UCSD-AML1 (cell line): Measurements from ENCODE around the gene C21orf58.

Experiments used
- DNase-seq: peaks from one replicate; lab custom pipeline; 2025; ENCODE audit not compliant: unreplicated experiment; lab: John Stamatoyannopoulos, UW

The C21orf58 gene

DNA sequence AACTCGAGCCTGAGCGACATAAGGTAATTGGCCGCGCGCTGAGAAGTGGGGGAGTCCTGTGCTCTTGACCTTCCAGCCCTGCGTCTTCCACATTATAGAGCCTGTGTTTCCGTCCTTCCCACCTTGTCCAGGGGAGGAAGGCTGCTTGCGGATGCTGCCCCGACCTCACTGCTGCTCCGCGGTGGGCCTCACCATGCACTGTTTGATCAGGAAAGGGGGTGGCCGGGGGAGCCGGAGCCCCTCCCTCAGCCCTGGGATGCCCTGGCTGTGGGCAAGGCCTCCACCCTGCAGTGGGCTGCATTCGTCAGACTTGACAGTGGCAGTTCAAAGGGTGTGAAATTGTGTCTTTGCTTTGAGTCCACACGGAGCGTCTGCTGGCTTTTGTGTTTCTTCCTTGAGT is 30.4 kb upstream of the C21orf58 start:
- DNase-seq, result no peak

DNA sequence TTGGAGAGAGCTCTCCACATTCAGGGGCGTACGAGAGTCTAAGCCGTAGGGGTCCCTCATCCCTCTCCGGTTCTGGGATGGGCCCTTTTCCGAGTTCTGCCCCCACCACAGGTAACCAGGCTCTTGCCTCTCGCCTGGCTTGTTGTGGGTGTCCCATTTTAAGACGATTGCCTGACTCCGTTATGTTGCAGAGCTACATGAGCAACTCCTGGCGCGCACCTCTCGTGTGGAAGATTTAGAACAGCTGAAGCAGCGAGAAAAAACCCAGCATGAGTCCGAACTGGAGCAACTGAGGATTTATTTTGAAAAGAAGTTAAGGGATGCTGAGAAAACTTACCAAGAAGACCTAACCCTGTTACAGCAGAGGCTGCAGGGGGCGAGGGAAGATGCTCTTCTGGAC is 29.2 kb upstream of the C21orf58 start:
- no peak for DNase-seq

DNA sequence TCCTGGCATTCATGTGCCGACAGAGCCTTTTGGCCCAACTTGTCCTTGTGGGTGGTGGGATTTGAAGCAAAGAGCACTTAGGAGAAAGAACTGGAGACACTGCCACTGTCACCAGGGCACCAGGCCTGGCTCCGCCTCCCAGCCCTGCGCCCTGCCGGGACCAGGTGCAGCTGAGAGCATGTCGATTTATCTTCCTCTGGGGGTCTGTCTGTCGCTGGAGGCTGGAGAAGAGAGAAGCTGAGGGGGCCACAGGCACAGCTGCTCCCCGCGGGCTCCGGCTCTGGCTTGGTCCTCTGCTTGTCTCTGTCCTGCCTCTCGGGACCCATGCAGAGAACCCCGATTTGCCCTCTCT is 28.5 kb upstream of the C21orf58 start:
- no peak for DNase-seq

DNA sequence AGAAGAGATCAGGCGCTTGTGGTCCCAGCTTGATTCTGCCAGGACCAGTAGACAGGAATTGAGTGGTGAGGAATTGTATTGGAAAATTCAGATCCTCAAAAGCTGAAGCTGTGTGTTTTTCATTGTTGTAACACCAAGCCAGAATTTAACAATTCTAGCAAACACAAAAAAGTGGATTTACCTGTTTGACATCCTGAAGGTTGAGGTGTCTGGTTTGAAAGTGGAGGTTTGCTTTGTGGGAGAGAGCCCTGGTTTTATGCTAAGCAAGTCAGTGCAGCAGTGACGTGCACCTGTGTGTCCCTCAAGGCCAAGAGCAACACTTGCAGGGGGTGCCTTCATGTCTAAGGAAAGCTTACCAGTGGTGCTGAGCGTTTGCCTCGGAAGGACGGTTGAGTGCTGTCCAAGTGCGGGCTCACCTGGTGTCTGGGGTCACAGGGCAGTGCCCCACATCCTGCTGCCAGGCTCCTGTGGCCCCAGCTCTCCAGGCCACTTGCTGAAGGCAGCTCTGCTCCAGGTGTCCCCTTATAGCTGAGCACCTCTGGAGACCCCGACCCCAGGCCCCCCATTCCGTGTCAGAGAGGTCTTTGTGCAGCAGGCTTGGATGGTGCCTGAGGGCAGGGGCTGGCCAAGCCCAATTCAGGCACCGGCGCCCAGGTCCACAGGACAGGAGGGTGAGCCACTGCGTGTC is 27.9 kb upstream of the C21orf58 start:
- DNase-seq, result no peak

DNA sequence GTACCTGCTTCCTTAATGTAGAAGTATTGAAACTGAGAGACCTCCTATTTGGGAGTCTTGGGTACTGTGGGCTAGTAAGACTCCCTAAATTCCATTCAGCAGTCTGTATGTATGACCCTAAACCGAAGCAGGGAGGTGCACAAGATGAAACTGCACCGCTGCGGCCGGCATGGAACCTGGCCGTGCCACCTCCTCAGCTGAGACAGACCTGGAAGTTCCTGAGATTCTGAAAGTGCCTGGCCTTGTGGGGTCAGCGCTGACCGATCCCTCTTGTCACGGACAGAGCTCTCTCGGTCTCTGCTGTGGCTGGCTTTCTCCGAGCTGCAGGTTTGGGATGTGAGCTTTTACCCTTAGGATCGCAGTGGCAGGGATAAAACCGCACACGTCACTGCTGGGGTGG is 27.3 kb upstream of the C21orf58 start:
- DNase-seq, result no peak

DNA sequence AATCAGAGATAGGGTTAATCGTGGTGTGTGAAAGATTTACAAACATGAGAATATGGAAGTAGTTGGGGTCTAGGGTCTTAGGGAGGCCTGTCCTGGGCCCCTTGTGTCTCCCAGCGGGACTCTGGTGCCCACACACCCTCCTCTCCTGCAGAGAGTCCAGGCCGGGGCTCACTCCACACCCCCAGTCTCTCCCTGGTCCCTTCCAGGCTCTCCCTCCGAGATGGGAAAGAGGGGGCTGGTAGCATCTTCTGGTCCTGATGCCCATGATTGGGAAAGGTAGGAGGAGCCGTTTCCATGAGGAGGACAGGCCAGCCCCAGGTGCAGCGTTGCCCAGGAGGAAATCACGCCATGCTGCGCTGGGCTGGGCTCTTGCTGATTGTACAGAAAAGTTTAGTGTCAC is 26.9 kb upstream of the C21orf58 start:
- no peak for DNase-seq

DNA sequence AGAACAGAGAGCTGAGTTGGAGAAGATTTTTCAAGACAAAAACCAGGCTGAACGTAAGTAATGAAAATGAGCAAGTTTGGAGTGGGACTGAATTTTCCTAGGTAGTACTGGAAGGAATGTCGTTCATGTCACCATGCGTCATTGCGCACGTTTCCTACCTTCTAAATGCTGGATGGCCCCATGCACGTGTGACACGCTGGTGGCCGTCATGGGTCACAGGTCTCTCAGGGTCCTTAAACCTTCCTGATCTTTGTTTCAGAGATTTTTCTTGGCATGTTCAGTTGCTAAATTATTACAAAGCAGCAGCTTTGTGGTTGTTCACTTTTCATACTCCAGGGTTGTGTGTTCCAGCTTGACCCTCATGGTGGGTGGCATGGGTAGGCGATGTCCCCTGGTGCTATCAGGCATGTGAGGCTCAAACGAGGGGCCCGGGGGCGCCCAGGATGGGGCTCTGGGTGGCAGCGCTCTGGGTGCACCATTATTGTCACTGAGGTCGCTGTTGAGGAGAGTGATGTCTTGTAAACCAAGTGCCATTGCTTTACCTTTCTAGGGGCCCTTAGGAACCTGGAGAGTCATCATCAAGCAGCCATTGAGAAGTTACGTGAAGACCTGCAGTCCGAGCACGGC is 25.6 kb upstream of the C21orf58 start:
- DNase-seq, result no peak

DNA sequence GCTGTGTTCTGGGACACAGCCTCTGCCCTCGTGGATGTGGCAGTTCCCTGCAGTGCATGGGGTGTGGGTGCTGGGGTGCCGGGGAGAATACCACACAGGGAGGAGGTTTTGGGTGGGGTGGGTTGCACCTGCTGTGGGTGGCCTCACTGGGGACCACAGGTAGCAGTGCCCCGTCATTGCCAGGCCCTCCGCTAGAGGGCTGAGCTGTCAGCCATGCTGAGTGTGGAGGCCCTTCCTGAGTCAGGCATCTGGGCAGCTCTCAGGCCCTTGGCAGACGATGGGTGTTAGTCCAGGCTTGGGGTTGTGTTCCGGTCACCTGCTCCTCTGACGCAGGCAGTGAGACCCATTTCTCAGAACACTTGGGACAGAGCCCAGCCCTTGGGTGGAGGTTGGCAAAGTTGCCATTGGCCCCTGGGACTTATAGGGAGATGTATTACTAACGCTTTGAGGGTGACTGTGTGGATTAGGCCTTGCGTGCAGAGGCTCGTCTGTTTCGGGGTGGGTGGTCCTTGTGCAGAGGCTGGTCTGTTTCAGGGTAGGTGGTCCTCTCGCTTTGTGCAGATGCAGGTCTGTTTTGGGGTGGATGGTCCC is 24.2 kb upstream of the C21orf58 start:
- no peak for DNase-seq

DNA sequence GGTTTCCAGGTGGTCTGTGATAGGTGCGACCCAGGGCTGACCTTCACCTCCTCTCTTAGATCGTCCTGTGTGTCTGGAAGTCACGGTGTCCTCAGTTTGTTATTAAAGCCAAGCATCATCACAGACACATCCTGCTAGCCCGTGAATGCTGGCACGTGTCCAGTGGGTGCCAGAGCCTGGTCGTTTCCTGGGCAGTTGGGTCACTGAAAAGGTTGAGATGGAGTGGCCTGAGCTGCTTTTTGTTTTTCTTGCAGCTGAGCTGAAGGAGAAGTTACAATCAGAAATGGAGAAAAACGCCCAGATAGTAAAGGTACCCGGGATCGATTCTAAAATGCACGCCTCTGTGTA is 23.5 kb upstream of the C21orf58 start:
- no peak for DNase-seq

DNA sequence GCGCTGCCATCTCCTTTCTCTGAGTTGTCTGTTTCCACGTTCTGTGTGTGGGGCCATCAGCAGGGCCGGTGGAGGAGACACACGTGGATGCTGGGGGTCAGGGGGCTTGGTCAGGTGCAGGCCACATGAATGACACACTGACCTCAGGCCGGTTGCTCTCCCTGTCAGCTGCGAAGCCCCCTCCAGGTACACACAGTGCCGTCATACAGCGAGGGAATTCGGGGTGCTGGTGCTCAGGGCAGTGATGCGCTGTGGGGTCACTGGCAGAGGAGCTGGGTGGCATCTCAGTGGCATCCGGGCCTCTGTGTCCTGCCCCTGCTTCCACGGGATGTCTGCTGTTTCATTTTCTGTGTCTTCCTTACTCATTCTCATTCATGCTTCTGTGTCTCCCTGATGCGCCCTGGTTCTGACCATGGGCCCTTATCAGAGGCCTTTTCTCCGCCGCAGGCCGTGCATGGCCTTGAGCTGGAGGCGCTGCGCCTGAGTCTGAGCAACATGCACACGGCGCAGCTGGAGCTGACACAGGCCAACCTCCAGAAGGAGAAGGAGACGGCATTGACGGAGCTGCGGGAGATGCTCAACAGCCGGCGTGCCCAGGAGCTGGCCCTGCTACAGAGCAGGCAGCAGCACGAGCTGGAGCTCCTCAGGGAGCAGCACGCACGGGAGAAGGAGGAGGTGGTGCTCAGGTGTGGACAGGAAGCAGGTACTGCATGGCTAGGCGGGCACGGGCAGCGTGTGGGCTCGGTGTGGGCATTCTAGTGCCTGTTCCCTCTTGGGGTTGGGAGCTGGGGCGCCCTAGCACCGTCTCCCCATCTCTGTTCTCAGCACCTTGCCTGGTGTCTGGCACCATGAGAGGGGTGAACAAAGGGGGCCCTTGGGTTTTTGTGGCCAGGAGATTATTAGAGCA is 22.9 kb upstream of the C21orf58 start:
- no peak for DNase-seq

DNA sequence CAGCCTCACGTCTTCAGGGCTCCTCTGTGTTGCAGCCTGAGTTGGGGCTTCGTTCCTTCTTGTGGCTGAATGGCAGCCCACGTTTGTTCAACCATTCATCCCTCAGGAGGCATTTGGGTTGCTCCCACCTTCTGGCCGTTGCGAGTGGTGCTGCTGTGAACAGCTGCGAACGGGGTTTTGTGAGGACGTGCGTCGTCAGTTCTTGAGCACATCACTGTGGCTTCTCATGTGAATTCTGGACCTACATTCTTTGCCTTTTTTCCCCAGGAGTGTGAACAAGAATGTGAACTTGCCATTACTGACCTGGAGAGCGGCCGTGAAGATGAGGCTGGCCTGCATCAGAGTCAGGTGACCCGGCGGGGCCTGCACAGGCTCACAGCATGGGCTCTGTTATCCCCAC is 22.2 kb upstream of the C21orf58 start:
- no peak for DNase-seq

DNA sequence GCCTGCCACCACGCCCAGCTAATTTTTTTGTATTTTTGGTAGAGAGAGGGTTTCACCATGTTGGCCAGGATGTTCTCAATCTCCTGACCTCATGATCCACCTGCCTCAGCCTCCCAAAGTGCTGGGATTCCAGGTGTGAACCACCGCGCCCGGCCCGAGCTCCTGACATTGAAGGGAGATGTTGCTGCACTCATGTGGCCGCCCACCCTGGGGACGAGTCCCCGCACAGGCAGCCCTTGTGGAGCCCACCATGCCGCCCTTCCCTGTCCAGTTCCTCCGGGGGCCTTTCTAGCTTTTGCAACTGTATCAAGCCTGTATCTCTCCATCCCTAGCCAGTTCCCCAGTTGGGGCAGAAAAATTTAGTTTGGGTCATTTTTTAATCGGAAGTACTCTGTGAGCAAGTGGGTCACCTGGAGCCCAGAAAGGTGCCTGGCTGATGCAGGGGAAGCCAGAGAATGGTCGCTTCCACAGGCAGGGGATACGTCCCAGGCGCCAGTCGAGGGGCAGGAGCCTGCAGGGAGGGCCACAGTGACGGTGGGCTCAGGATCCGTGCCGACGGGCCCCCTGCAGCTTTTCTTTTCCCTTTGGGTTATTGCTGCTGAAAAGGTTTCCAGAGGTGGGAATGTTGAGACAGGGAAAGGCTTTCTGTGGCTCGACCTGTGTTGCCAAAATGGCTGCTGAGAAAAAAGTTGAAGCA is 20.7 kb upstream of the C21orf58 start:
- no peak for DNase-seq

DNA sequence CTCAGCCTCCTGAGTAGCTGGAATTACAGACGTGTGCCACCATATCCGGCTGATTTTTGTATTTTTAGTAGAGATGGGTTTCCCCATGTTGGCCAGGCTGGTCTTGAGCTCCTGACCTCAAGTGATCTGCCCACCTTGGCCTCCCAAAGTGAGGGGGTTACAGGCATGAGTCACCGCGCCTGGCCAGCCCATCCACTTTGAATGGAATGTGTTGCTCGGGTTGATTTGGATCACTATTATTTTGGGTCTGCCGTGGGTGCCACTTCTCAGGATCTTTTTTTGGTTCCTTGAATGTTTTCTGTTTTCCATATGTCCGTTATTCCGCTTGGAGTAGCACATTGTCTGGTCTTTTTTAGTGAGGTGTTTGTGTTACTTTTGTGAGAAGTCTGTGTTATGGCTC is 17.3 kb upstream of the C21orf58 start:
- DNase-seq, result no peak

DNA sequence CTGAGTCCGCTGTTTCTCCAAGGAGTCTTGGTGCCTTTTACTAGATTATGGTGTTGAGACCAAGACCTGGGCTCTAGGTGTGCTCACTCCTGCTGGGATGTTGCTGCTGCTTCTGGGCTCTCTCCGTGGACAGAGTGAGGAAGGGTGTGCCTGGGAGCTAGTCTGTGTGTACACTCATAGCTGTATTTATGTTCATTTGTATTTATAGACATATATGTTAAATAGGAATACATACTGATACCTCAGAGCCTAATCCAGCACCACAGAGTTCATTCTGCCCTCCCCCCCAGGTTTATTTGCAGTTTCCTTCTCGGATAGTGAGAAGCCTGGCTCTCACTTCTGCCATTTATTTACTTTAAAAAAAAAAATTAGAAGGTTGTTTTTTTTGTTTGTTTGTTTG is 12.9 kb upstream of the C21orf58 start:
- no peak for DNase-seq

DNA sequence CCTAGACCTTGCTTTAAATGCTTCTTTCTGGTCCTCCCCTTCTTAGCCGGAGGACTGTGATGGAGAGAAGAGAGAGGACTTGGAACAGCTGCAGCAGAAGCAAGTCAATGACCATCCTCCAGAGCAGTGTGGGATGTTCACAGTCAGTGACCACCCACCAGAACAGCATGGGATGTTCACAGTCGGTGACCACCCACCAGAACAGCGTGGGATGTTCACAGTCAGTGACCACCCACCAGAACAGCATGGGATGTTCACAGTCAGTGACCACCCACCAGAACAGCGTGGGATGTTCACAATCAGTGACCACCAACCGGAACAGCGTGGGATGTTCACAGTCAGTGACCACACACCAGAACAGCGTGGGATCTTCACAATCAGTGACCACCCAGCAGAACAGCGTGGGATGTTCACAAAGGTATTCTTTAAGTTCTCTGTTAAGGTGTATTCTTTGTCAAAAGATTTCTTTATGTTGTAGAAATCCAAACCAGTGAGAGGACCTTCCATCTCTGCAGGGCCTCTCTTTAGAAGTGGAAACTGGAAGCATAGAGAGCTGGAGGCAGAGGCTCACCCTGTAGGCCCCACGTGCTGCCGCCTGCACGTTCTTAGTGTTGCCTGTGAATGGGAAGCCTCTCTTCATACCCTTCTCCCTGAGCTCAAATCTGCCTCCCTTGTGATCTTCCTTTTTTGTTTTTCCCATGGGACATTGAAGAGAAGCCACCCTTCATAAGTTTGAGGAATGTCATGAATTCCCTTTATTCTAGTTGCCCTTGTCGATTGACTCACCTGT is 10.9 kb upstream of the C21orf58 start:
- no peak for DNase-seq

DNA sequence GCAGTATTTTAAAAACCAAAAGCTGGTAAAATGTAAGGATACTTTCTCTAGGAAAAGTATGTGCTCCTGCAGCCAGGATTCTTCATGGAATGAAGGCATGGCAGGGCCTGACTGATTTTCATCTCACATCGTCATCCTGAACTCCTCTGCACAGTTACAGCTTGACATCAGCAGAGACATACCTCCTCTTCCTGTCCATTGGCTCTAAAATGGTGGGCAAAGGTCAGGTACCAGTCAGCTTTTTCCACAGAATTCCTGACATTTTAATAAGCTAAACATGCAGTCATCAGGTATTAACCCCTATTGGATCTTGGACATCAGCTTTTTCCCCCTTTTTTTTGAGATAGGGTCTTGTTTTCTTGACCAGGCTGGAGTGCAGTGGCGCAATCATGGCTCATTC is 6.1 kb upstream of the C21orf58 start:
- DNase-seq, result no peak

DNA sequence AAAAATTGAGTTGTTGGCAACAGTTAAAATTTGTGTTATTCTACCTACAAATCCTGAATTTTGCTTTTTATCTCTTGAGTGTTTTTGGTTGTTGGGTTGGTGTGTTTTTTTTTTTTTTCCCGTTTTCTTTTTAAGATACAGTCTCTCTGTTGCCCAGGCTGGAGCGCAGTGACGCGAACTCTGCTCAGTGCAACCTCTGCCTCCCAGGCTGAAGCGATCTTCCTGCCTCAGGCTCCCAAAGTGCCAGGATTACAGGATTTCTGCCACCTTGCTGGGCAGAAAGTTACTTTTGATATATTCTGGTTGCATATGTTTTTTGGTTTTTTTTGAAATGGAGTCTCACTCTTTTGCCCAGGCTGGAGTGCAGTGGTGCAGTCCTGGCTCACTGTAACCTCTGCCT is 4.5 kb upstream of the C21orf58 start:
- DNase-seq, result no peak

DNA sequence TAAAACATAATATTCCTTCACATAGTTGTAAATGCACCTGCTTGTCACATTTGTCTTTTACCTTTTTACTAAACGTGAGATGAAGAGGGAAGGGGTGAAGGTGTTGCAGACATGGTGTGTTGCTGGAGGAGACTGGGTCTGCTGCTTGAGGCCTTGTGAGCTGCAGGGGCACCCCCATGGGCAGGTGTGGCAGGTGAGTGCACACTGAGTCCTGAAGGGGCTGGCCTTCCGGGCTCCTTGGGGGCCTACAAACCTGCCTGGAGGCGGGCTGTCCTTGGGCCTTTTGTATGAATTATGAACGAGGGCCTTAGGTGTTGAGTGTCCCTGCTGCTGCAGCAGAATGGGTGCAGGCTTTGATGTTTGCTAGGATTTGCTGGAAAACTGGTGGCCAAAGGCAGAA is 4.0 kb upstream of the C21orf58 start:
- DNase-seq, result no peak

DNA sequence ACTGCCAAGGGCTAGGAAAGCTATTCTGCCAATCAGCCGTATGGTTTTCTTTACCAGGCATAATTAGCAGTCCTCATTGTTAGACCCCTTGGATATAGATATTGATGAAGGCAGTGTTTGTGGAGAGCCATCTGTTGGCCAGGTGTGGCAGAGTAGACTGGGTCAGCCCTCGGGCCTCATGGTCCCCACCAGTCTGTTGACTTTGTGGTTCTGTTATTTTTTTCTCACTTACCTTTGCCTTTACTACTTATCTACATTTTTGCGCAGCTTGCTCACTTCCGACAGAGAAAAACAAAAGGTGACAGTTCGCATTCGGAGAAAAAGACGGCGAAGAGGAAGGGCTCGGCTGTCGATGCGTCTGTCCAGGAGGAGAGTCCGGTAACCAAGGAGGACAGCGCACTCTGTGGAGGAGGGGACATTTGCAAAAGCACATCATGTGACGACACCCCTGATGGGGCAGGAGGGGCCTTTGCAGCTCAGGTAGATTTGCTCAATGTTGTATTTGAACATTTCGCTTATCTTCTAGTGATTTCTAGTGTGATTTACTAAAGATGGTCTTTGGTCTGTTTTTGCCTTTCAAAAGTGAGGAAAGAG is 2.5 kb upstream of the C21orf58 start:
- no peak for DNase-seq
